ENCODE data around the gene LARGE1.

Gene LARGE1

DNA sequence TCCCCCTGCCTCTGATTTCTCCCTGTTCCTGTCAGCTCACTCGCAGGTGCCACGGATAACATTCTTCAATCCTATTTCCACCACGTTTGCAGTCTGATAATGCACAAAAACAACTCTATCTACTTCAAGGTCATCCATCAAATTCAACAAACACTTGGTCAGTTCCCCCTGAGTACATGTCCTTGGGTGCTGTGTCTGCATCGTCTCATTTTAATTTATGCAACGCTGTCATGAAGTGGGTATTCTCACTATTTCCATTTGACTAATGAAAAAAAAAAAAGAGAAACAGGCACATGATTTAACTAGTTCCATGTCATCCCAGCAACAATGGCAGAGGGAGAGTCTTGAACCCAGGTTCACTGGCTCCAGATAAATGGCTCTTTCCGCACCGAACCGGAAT is 262.6 kb downstream of the LARGE1 start:
- no peak for DNase-seq (ENCODE audit: low spot score)

DNA sequence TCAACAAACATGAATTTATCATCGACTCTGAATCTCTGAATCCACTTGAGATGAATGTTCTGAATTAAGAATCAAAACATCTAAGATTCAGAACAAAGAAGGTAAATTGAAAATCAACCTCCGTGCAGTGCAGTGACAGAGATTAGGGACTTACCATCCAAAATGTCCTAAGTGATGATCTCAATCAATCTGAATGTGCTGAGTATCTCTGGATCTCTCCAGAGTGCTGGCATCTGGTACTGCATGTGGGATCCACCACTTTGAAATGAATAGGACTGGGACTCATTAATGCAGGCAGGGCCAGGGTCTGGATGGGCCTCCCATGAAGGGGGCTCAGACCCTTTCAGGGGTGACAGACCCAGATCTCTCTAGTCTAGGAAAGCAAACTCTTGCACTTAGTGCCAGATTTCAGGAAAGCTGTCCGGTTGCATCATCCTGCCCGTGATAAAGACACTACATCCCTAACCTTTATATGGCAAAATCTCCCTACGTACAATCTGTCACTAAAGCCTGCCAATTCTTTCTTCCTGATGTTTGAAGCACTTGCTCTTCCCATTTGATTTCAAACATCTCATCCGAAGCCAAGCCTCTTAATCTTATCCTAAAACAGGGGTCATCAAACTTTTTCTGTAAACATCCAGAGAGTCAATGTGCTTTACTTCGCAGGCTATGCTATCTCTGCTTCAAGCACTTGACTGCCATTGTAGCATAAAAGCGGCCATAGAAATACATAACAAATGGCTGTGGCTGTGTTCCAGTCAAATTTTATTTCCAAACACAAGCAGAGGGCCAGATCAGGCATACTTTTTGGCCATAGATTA is 263.3 kb downstream of the LARGE1 start:
- no peak for DNase-seq (ENCODE audit: low spot score)

DNA sequence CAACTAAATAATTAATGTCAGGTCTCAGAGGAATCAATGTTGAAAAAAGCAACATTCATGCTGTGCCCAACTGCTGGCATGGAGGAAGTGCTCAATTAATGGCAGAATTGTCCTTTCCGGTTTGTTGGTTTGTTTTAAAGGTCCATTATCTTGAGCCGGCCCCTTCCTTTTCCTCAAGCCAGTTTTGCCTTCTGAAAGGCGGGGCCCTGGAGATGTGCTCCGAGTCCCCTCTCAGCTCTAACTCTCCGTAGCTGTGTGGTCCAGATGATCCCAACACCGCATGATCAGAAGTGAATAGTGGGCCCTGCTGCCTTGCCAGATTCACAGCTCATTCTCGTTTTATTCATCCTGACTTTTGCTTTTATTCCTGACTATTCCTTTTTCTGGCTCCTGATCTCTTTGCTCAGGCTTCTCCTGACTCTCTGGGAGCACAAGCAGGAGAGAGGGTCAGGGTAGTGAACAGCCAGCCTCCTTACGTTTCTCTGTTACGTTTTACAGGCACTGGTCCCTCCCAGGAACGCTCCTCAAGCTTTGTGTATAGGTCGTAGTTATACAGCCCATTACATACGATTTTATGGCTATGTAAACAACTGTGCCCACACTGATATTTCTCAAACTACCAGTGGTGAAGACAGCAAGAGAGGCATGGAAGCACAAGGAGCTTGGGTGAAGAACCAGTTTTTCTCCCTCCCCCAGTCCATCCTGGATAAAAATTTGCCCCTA is 265.9 kb downstream of the LARGE1 start:
- no peak for DNase-seq (ENCODE audit: low spot score)

DNA sequence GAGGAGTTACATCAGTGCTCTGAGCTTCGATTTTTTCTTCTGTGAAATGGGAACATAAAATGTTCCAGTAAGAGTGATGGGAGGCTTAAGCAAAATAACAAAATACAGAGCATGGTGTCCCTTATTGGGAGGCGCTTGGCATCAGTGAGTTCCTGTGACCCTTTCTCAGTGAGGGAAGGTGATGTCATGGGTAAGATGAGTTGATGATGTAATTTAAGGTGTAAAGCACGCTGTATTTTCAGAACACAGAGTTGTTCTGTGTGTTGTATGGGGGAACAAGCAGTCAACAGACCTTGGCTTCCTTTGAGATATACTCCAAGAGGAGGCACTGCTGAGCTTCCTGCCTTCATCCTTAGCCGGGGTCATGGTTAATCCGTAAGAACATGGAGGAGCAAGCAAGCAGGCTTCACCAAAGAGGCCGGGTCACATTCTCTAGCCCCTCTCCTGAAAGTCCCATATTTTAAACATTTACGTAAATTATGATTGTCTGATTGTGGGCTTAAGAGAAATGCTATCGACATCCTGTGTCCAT is 266.7 kb downstream of the LARGE1 start:
- DNase-seq (ENCODE audit: low spot score): no peak

DNA sequence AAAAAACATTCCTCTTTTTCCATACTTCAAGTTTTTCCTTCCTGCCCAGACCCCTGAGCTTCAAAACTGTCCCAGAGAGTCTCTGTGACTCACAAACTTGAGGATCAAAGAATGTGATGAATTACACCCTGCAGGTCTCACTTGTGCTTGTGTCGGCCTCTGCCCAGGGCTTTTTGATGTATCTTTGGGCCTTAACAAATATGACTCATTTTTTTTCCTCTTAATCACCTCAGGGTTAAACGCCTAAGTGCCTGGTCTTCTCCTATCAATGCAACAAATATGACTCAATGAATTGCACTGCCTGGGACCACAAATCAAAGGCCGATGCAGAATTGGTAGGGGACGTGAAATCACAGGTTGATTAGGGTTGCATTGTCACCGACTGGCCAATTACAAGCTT is 267.7 kb downstream of the LARGE1 start:
- peak; percentile 66 for DNase-seq (ENCODE audit: low spot score)

DNA sequence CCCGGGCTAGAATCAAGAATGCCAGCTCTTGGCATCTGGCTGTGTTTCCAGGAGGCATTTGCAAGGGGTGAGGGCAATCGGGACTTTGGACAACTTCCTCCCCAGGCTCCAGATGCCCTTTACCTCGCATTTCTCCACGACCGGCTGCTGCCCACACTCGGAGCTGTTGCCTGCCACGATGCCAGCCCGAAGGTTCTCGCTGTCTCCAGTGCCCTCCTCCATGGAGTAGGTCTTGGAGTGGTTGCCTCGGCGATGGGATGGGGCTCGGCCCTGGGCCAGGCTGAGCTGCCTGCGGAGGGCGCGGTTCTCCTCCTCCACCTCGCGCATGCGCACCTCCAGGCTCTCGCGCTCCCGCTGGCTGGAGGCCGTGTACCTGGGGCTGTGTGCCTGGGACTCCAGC is 270.0 kb downstream of the LARGE1 start:
- DNase-seq (ENCODE audit: low spot score): no peak

DNA sequence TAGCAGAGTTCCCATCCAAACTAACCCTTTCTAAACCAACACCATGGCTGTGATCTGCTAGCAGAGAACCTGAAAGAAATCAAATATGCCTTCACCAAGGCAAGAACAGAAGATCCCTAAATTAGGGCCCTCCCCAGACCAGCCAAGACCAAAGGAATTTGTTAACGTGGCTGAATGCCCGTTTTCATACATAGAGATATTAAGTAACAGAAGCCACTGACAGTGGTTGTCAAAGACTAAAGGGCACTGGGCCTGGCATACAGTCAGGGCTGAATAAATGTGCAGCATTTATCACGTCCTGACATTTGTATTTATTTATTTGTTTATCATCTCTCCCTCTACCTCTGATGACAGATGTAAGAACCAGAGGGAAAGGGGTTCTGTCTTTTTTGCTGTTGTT is 271.8 kb downstream of the LARGE1 start:
- DNase-seq (ENCODE audit: low spot score): no peak

DNA sequence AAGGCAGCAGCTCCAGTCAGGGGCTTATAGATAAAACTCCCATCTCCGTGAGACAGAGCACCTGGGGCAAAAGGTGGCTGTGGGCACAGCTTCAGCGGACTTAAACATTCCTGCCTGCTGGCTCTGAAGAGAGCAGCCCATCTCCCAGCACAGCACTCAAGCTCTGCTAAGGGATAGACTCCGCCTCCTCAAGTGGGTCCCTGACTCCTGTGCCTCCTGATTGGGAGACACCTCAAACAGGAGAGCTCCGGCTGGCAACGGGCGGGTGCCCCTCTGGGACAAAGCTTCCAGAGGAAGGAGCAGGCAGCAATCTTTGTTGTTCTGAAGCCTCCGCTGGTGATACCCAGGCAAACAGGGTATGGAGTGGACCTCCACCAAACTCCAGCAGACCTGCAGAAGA is 279.4 kb downstream of the LARGE1 start:
- DNase-seq (ENCODE audit: low spot score): no peak

DNA sequence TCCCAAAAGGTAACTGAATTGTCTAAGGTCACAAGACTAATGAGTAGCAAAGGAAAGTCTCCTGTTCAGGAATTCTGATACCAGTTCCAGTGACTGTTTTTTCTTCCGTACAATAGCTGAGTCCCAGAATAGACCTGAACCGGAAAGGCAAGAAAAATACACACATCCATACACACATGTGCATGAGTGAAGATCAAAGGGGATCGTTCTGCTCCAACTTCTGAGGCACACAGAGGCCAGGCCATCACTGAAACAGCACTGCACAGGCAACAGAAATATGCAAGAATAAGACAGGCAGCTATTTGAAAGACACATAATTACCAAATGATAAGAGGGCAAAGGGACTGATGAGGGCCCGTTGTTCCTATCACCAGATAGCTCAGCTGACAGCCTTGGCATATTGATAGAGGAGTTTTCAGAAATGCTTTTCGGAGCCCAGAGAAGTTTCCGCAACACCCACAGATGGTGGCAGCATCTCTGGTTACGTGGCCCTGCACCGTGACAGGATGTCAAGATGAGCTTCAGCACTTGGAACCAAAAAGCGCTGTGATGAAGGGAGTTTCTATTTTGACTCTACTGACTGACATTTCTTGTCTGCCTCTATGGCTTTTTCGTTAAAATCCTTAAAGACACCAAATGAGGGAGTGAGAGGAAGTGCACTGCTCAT is 280.6 kb downstream of the LARGE1 start:
- DNase-seq (ENCODE audit: low spot score): peak; percentile 16

DNA sequence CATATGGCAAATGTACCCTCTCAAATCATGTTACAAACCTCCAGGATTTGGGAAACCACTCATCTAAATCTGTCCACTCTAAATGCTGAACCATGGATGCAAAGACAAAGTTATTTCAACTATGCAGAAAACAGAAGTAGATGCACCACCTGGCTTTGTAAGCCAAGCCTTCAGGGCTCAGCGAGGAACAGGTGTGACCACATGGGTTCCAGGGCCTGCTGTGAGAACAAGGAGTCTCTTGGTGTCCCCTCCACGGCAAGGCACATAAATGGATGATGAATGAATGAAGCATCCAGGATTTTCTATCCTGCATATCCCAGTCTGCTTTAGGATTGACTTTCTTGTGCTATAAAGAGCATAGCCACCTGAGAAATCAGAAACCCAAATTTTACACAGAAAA is 284.5 kb downstream of the LARGE1 start:
- DNase-seq (ENCODE audit: low spot score): no peak

DNA sequence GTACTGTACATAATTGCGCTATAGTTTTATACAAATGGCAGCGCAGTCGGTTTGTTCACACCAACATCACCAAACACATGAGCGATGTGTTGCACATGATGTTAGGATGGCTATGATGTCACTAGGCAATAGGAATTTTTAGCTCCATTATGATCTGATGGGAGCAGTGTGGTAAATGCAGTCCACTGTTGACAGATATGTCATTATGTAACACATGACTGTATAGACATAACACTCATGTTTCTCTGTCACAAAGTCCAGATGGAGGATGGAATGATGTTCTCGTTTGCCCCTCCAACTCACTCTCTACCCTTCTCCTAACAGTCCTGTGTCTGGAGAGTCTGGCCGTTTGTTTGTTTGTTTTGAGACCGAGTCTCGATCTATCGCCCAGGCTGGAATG is 288.5 kb downstream of the LARGE1 start:
- DNase-seq (ENCODE audit: low spot score): no peak

DNA sequence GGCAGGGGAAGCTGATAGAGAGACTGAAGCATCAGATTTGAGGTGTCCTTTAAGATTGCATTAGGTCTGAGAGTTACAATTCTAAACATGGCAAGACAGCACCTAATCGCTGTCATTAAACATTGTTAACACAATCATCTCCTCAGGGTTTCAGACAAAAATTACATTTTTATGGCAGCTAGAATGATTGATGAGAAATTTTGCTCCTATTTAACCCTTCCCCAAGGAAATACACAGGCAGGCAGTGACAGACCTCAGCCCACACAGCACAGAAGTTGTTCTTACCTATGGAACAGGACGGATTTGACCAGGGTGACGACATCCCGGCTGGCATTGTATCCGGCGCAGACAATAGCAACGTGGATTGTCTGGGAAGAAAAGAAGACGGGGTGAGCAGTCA is 294.3 kb downstream of the LARGE1 start:
- peak; percentile 9 for DNase-seq (ENCODE audit: low spot score)

DNA sequence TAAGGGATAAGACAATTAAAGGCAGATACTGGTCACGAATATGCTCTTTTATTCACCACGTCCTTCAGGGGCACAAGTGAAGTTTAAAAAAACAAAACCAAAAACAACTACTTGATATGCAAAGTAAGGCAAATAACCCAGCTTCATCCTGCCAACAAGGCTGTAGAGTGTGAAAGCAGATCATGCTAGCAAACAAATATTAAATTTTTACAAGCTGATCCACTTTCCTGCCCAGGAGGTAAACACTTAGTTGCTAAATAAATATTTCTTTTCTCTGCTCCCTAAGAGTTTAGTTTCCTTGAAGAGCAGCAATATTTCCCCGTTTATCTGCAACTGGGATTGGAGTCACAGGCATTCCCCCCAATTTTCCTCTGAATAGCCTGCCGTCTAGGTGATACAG is 300.2 kb downstream of the LARGE1 start:
- DNase-seq (ENCODE audit: low spot score): no peak

DNA sequence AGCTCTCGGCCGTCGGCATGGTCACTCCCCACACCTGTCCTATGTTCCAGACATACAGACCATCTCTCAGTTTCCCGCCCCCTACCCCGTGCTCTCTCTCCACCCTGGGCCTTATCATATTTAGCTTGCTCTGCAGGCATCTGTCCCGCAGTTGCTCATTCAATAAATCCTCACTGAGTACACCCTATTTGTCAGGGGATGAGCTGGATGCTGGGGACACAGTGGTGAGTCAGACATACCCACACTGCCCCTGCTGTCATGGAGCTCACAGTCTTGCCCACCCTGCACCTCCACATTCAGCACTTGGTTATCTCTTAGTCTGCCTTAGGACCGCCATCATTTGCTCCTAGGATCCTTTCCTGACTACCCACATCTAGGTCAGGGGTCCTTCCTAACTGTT is 313.8 kb downstream of the LARGE1 start:
- no peak for DNase-seq (ENCODE audit: low spot score)

DNA sequence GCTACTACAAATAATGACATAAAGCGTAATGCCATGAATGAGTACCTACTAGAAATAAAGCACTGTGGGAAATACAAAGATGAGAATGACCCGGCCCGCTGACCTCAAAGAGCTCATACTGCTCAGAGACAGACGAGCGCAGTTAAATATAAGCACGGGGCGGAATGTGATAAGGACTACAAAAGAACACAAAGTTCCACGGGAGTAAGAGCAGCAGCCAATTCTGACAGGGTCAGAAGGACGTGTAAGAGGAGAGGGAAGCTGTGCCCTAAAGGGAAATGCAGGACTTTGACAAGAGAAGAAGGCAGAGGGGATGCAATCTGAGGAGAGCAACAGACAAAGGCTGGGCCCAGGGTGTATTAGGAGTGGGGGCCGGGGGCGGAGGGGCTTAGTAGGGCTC is 314.6 kb downstream of the LARGE1 start:
- no peak for DNase-seq (ENCODE audit: low spot score)

DNA sequence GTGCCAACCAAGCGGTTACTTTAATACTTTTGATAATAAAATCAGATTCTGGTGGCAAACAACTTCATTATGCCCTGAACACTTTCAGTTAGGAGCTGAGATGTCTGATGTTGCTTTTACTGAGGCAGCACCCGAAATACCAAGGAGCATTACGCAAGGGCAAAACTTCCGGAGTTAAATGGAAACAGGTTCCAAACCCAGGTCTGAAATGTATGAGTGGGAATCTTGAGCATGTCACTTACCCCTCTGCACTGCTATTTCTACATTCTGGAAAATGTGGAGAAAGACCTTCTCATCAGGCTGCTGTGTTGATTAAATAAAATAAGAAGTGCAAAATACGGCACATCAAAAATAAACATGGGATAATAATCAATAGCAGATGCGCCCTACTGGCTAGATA is 315.1 kb downstream of the LARGE1 start:
- no peak for DNase-seq (ENCODE audit: low spot score)

DNA sequence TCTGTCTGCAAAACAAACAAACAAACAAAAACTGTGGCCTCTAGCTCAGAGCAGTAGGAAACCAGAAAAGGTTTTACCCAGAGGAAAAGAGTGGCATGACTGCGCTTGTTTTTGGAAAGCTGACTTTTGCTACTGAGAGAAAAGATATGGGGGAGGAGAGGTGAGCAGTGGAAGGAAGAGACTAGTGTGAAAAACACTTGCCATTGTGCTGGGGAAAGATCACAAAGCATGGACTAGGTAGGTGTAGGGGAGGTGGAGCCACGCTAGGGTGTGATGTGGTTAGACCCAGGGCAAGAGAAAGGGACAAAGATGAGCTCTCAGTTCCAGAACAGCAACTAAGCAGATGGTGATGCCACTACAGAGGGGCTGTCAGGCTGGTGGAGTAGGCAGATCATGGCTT is 319.2 kb downstream of the LARGE1 start:
- no peak for DNase-seq (ENCODE audit: low spot score)

DNA sequence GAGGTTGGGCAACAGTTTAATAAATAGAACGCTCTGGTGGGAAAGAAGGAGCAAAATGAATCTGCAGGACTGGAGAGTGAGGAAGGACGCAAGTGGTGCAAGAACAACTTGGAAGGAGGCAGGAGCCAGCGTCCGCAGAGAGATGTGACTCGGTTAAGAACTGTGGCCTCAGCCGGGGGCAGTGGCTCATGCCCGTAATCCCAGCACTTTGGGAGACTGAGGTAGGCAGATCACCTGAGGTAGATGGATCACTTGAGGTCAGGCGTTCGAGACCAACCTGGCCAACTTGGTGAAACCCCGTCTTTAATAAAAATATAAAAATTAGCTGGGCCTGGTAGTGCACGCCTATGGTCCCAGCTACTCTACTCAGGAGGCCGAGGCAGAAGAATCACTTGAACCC is 319.7 kb downstream of the LARGE1 start:
- no peak for DNase-seq (ENCODE audit: low spot score)

DNA sequence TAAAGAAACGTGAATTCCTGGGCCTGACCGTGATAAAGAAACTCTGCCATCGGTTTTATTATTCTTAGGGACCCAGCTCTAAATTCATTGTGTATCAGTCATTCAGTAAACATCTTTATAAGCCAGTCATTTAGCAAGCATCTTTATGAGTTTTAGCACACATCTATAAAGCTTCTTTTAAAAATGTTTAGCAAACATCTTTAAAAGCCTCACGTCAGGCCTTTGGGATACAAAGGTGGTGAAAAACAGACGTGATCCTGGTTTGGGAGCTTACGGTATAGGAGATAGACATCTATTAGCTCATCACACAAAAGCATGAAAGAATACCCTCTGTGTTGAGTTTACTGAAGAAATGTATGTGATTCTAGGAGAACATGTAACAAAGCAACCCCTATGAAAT is 320.2 kb downstream of the LARGE1 start:
- DNase-seq (ENCODE audit: low spot score): no peak

DNA sequence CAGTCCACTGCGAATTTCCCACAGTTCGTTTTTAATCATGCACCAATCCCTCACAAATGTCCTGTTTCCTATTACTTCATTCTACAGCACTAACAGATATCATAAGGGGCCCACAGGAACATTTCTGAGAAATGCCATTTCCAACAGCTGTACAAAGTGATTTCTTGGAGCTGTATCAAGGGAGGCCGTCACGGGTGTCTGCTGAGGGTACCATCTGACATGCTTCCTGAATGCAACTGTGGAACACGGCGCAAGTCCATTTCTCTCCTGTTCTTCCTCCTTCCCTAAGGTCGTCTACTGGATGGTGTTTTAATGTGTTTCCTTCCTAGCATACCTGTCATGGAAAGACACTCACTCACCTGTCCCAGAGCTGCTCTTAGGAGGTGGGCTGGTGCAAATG is 320.7 kb downstream of the LARGE1 start:
- DNase-seq (ENCODE audit: low spot score): no peak

DNA sequence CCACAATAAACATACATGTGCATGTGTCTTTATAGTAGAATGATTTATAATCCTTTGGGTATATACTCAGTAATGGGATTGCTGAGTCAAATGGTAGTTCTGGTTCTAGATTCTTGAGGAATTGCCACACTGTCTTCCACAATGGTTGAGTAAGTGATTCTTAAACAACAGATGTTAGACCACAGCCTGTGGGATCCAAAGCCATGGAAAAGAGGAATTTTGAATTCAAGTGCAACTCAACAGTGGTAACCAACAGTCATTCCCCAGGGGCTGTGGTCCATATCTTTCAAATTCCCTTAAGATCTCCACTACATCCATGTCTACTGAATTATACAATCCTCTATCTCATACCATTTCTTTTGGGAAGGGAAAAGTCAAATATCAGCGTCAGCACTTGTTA is 321.5 kb downstream of the LARGE1 start:
- no peak for DNase-seq (ENCODE audit: low spot score)

DNA sequence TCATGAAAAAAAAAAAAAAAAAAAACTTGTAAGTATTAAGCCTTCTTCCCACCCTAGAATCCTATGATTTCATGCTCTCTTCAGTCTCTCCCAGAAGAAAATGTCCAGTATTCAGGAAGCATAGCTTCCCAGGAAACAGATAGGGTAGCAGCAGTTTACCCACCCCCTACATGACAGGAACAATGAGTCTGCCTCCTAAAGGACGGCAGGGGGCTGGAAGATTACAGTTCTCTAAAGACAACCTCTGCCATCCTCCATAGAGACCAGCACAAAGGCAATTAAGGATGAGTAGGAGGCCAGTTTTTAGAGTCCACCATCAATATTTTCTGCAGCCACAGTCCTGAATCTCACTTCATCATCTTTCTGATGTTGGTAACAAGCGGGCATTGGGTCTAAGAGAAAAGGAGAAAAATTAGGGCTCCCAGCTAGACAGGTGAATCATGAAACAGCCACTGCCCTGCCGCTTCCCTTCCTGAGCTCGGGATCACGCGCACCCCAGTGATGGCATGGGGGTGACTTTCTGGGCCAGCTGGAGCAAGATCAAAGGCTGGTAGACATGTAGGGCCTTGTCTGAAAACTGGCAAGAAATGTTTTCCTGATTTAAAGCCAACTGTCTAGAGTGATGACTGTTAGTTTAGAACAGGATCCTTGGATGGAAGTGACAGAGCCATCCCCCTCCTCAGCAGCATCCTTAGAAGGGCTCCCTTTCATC is 322.8 kb downstream of the LARGE1 start:
- no peak for DNase-seq (ENCODE audit: low spot score)
